ES-I3 (cell line): ENCODE data around the gene C19orf73.

Source experiments
- H3K36me3 ChIP-seq: 2 replicates; pipeline ENCODE4 v1.6.1; 2013; ENCODE audit warnings: mild to moderate bottlenecking, low read length, control low read depth, moderate library complexity; ENCODE audit not compliant: insufficient read depth
- H3K4me1 ChIP-seq: 2 replicates; pipeline ENCODE4 v1.6.1; 2013; ENCODE audit warnings: mild to moderate bottlenecking, control low read depth, low read length; ENCODE audit not compliant: insufficient read depth
- H3K9ac ChIP-seq: 2 replicates; pipeline ENCODE4 v1.6.1; 2013; ENCODE audit warnings: low read depth, mild to moderate bottlenecking, low read length, moderate library complexity
- H3K9me3 ChIP-seq: 2 replicates; pipeline ENCODE4 v1.6.1; 2013; ENCODE audit warnings: mild to moderate bottlenecking, low read length, moderate library complexity; ENCODE audit not compliant: control insufficient read depth, insufficient read depth

The C19orf73 gene

GRCh38 chr19:49120325-49120683 is 1.4 kb upstream of the C19orf73 start:
- H3K4me1 ChIP-seq: no peaks in the 10 kb centered on the region; the same call in 1 of the 2 replicates
- H3K36me3 ChIP-seq: no peaks in the 10 kb centered on the region
- H3K9ac ChIP-seq: peak overlapping the region; percentile 55; the same call in 1 of the 2 replicates
- H3K9me3 ChIP-seq: no peaks in the 10 kb centered on the region

GRCh38 chr19:49119411-49120324 is 725 bp upstream of the C19orf73 start, which contains the start of gene PPFIA3:
Gene PPFIA3 (plus strand): TSS chr19:49119544. CDS start chr19:49127874, 8,330 bp downstream.
- no peaks in the 10 kb centered on the region; the same call in 1 of the 2 replicates for H3K4me1 ChIP-seq
- peak within 1 kb of the TSS; percentile 90 for H3K9ac ChIP-seq
- no peaks in the 10 kb centered on the region for H3K36me3 ChIP-seq
- H3K9me3 ChIP-seq: no peaks in the 10 kb centered on the region

GRCh38 chr19:49117677-49118564 is 1.0 kb downstream of the C19orf73 start:
- peak overlapping the region; percentile 90; the same call in 1 of the 2 replicates for H3K9ac ChIP-seq
- no peaks in the 10 kb centered on the region; the same call in 1 of the 2 replicates for H3K4me1 ChIP-seq
- H3K9me3 ChIP-seq: no peaks in the 10 kb centered on the region
- no peaks in the 10 kb centered on the region for H3K36me3 ChIP-seq

DNA sequence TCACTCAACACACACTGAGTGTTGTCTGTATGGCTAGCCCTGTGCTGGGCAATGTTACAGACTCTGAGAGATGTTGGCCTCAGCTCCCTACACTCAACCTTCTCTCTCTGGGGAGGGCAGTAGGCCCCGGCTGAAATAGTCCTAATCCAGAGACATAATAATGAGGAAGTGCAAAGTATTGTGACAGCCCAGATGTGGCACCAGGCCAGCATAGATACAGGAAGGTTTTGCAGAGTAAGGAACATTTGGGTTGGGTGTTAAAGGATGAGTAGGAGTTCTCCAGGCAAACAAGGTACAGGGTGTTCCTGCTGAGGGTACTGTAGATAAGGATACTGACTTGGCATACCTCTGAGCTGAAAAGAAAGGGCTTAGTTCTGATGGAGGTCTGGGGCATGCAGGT is 2.4 kb downstream of the C19orf73 start:
- Histone ChIP-seq H3K4me1 (no peaks in the 10 kb centered on the region; the same call in 1 of the 2 replicates), H3K36me3 (no peaks in the 10 kb centered on the region), H3K9ac (no peak overlapping the region), H3K9me3 (no peaks in the 10 kb centered on the region)

GRCh38 chr19:49114630-49115363 is 4.1 kb downstream of the C19orf73 start:
- Histone ChIP-seq H3K4me1 (no peaks in the 10 kb centered on the region; the same call in 1 of the 2 replicates), H3K9ac (peak overlapping the region; percentile 58; the same call in 1 of the 2 replicates), H3K36me3 (no peaks in the 10 kb centered on the region), H3K9me3 (no peaks in the 10 kb centered on the region)

DNA sequence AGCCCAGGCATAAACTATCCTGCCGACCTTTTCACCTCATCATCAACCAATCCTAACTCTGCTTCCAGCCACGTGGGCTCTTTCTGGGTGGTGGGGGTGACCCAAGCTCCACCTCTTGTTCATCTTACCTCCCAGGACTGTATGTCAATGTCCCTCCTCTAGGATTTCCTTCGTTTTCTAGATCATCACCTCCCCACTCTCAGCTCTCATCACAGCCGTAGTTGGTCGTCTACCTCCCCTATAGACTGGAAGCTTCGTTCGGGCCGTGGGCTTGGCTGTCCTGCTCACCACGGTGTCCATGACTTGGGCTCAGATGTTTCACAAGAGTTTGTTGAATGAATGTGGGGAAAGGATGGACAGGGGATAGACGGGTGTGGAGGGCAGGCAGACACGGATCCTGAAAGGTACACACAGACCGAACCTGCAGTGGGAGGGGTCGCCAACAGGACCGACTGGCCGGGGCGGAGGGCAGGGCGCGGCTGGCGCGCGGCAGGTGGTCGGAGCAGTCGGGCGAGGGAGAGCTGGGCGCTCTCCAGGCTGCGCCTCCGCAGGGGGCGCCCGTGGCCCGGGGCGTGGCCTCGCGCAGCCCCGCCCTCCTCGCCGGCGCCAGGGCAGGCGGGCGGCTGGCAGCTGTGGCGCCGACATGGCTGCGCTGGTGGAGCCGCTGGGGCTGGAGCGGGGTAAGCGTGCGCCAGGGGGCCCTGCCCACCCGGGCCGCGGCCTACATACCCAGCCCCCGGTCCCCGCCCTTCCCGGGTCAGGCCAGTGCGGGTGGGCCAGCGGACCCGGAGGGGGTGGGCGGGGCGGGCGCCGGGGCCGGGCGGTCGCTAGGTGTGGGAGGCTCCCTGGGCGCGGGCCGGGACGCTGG is 4.9 kb downstream of the C19orf73 start, which contains the start of gene LIN7B:
LIN7B (plus strand) TSS at position 609 of the 868 bp plus-strand sequence; CDS start at position 644, 35 bp downstream.
- no peaks in the 10 kb centered on the region; the same call in 1 of the 2 replicates for H3K4me1 ChIP-seq
- H3K36me3 ChIP-seq: no peaks in the 10 kb centered on the region
- peak within 1 kb of the TSS; percentile 58 for H3K9ac ChIP-seq
- H3K9me3 ChIP-seq: no peaks in the 10 kb centered on the region

GRCh38 chr19:49111218-49111998 is 7.5 kb downstream of the C19orf73 start:
- peaks cover 4% of the 10 kb centered on the region; the same call in 1 of the 2 replicates for H3K4me1 ChIP-seq
- H3K36me3 ChIP-seq: peaks cover 15% of the 10 kb centered on the region; the same call in 1 of the 2 replicates
- no peak overlapping the region for H3K9ac ChIP-seq
- no peaks in the 10 kb centered on the region for H3K9me3 ChIP-seq

DNA sequence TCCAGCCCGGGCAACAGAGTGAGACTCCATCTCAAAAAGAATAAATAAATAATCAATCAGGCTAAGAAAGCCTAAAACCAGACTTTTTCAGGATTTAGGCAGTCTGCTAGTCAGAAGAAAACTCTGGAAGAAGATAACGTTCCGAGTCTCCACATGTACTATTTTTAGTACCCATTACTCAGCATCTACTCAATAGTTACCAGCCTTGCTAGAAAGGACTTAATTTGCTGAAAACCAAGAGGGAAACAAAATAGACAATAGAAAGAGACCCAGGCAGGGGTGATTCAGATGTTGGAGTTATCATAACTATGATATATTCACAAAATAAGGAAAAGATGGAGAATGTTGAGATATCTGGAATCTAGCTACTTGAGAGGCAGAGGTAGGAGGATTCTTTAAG is 8.4 kb downstream of the C19orf73 start:
- no peak overlapping the region for H3K9ac ChIP-seq
- peaks cover 4% of the 10 kb centered on the region; the same call in 1 of the 2 replicates for H3K4me1 ChIP-seq
- H3K36me3 ChIP-seq: peaks cover 15% of the 10 kb centered on the region; the same call in 1 of the 2 replicates
- H3K9me3 ChIP-seq: no peaks in the 10 kb centered on the region

DNA sequence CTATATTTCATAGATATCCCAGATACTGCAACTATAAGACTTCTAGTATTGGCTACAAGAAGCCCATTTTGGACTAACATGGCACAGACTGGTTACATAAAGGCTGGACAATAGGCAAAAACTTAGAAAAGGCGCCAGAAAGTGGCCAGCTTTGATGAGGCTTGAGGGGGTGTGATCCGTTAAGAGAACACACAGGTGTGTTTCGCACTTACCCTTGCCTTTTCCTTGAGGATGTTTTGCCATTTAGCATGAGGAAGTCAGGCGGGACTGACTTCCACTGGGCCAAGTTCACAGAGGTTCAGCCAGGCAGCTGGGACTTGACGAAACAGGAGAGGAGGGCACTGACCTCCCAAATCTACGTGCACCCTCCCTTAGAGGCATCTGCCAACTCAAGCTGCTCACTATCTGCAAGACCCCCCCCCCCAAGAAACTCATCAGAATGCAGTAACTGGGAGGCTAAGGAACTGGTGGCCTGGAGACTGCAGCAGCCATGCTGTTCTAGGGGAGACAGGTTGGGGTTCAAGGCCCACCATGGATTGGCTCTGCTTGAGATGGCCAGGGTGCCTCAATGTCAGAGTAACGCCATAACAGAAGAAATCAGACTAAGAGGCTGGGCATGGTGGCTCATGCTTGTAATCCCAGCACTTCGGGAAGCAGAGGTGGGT is 9.2 kb downstream of the C19orf73 start:
- Histone ChIP-seq H3K36me3 (peaks cover 15% of the 10 kb centered on the region), H3K9me3 (no peaks in the 10 kb centered on the region), H3K4me1 (peaks cover 4% of the 10 kb centered on the region; the same call in 1 of the 2 replicates), H3K9ac (no peak overlapping the region)

DNA sequence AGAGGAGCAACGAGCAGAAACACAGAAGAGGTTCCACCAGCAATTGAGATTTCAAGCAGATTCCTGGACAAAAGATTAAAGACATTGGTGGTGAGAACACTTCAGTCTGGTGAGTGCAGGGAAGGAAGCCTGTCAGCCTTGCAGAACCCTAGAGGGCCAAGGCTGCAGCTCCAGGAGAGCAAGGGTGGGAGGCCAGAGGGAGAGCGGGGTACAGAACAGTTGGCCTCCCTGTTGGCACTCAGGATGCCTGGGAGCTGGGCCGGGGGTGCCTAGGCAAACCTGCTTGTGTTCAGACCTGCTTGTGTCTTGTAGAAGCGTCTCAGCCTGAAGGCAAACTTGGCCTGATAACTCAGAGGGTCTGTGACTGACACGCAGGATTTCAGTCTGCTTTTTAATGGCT is 9.9 kb downstream of the C19orf73 start:
- Histone ChIP-seq H3K36me3 (peaks cover 15% of the 10 kb centered on the region), H3K4me1 (peaks cover 4% of the 10 kb centered on the region; the same call in 1 of the 2 replicates), H3K9me3 (no peaks in the 10 kb centered on the region), H3K9ac (no peak overlapping the region)

GRCh38 chr19:49107625-49108459 is 11.1 kb downstream of the C19orf73 start:
- no peak overlapping the region for H3K9ac ChIP-seq
- H3K4me1 ChIP-seq: peaks cover 4% of the 10 kb centered on the region; the same call in 1 of the 2 replicates
- H3K36me3 ChIP-seq: peaks cover 19% of the 10 kb centered on the region
- H3K9me3 ChIP-seq: no peaks in the 10 kb centered on the region
